ENCODE measurements around the gene CCDC149. TPM values are rescaled to one million over a fixed set of nuclear protein-coding genes. Genes with fewer than 3 reads are reported as not detected.

Gene CCDC149
- total RNA-seq, 2 donors from 2014 or later: 4.9 to 5.5 TPM

GRCh38 chr4:24772952-24773351 lies 139.9 kb downstream of the CCDC149 start:
- no peak overlapping the region for H3K27ac ChIP-seq (ENCODE audit: low read depth, low read length)
- 95% methylated on average over 6 of the region's 6 CpGs; no CpG with 5 or more reads in 1 of the 2 experiments for WGBS, 2 experiments (ENCODE audit: insufficient coverage in 1 of 2, insufficient read length in 1 of 2)
- H3K9ac ChIP-seq (ENCODE audit: extremely low read depth, low read length, poor library complexity, severe bottlenecking): no peak overlapping the region
- TF ChIP-seq CTCF (conservative IDR thresholded peaks at IDR 0.05): no peak
- no peak overlapping the region for H3K27ac Mint-ChIP-seq
- H3K27me3 ChIP-seq (ENCODE audit: control insufficient read depth, insufficient read depth, low read length, poor library complexity, severe bottlenecking): no peaks in the 10 kb centered on the region
- no peaks in the 10 kb centered on the region for H3K9me3 ChIP-seq (ENCODE audit: control insufficient read depth, low read length)
- no peak overlapping the region for H3K4me3 Mint-ChIP-seq
- no peaks in the 10 kb centered on the region for H3K36me3 Mint-ChIP-seq (ENCODE audit: low read depth)
- peaks cover 5% of the 10 kb centered on the region for H3K4me1 ChIP-seq (ENCODE audit: control insufficient read depth, insufficient read depth, low read length)
- no peaks in the 10 kb centered on the region for H3K36me3 ChIP-seq (ENCODE audit: control insufficient read depth, insufficient read depth, low read length)
- peaks cover 6% of the 10 kb centered on the region for H3K9me3 Mint-ChIP-seq
- H3K4me1 Mint-ChIP-seq: peaks cover 21% of the 10 kb centered on the region
- peaks cover 32% of the 10 kb centered on the region for H3K27me3 Mint-ChIP-seq (ENCODE audit: insufficient read depth)
- H3K4me3 ChIP-seq (ENCODE audit: low read length): no peak overlapping the region
- no peak for DNase-seq

- H3K4me1 ChIP-seq (ENCODE audit: control insufficient read depth, insufficient read depth, low read length): no peaks in the 10 kb centered on the region
- TF ChIP-seq CTCF (conservative IDR thresholded peaks at IDR 0.05): no peak
- Mint-ChIP-seq H3K9me3 (peaks cover 6% of the 10 kb centered on the region), H3K27me3 (ENCODE audit: insufficient read depth) (peaks cover 28% of the 10 kb centered on the region), H3K36me3 (ENCODE audit: low read depth) (no peaks in the 10 kb centered on the region), H3K4me3 (no peak overlapping the region), H3K4me1 (peaks cover 13% of the 10 kb centered on the region), H3K27ac (no peak overlapping the region)
- no peak overlapping the region for H3K27ac ChIP-seq (ENCODE audit: low read depth, low read length)
- H3K9ac ChIP-seq (ENCODE audit: extremely low read depth, low read length, poor library complexity, severe bottlenecking): no peak overlapping the region
- H3K27me3 ChIP-seq (ENCODE audit: control insufficient read depth, insufficient read depth, low read length, poor library complexity, severe bottlenecking): no peaks in the 10 kb centered on the region
- no peak for DNase-seq
- no peak overlapping the region for H3K4me3 ChIP-seq (ENCODE audit: low read length)
- H3K9me3 ChIP-seq (ENCODE audit: control insufficient read depth, low read length): no peaks in the 10 kb centered on the region
- 61 to 84% methylated on average over 3 to 5 of the region's 5 CpGs for WGBS, 2 experiments (ENCODE audit: insufficient coverage in 1 of 2, insufficient read length in 1 of 2)
- no peaks in the 10 kb centered on the region for H3K36me3 ChIP-seq (ENCODE audit: control insufficient read depth, insufficient read depth, low read length)
These were observed 140.7 kb downstream of the CCDC149 start for GRCh38 chr4:24772061-24772705.

- H3K36me3 Mint-ChIP-seq (ENCODE audit: low read depth): no peaks in the 10 kb centered on the region
- 92 to 96% methylated on average over 4 of the region's 4 CpGs for WGBS, 2 experiments (ENCODE audit: insufficient coverage in 1 of 2, insufficient read length in 1 of 2)
- no peak for DNase-seq
- Histone ChIP-seq H3K4me3 (ENCODE audit: low read length) (no peak overlapping the region), H3K27ac (ENCODE audit: low read depth, low read length) (no peak overlapping the region), H3K4me1 (ENCODE audit: control insufficient read depth, insufficient read depth, low read length) (no peaks in the 10 kb centered on the region), H3K9ac (ENCODE audit: extremely low read depth, low read length, poor library complexity, severe bottlenecking) (no peak overlapping the region), H3K9me3 (ENCODE audit: control insufficient read depth, low read length) (no peaks in the 10 kb centered on the region), H3K36me3 (ENCODE audit: control insufficient read depth, insufficient read depth, low read length) (no peaks in the 10 kb centered on the region), H3K27me3 (ENCODE audit: control insufficient read depth, insufficient read depth, low read length, poor library complexity, severe bottlenecking) (no peaks in the 10 kb centered on the region)
- peaks cover 21% of the 10 kb centered on the region for H3K27me3 Mint-ChIP-seq (ENCODE audit: insufficient read depth)
- H3K4me1 Mint-ChIP-seq: peaks cover 13% of the 10 kb centered on the region
- no peak for TF ChIP-seq CTCF (conservative IDR thresholded peaks at IDR 0.05)
- H3K9me3 Mint-ChIP-seq: peaks cover 6% of the 10 kb centered on the region
- no peak overlapping the region for H3K4me3 Mint-ChIP-seq
- no peak overlapping the region for H3K27ac Mint-ChIP-seq
These were observed 141.6 kb downstream of the CCDC149 start for GRCh38 chr4:24771241-24771640.
